KMS-11 (cell line): ENCODE results near the gene YBX2.

Experiments
- H2AFZ ChIP-seq: fragments of 200-600 bp; sonication (generic); 2 replicates; pipeline ENCODE4 v1.6.1; 2016; ENCODE audit warnings: antibody characterized with exemption, mixed run types, low read depth
- H3K27ac ChIP-seq: fragments of 200-600 bp; sonication (generic); 2 replicates; pipeline ENCODE4 v1.6.1; 2016; ENCODE audit warnings: mild to moderate bottlenecking, mixed run types
- H3K27me3 ChIP-seq: fragments of 200-600 bp; sonication (generic); 2 replicates; pipeline ENCODE4 v1.6.1; 2017; ENCODE audit warnings: mild to moderate bottlenecking, low read depth, mixed run types, moderate library complexity; ENCODE audit not compliant: insufficient read depth
- H3K36me3 ChIP-seq: fragments of 200-600 bp; sonication (generic); 2 replicates; pipeline ENCODE4 v1.6.1; 2017; ENCODE audit warnings: mild to moderate bottlenecking, mixed run types; ENCODE audit not compliant: insufficient read depth
- H3K4me1 ChIP-seq: fragments of 200-600 bp; sonication (generic); 2 replicates; pipeline ENCODE4 v1.6.1; 2016; ENCODE audit warnings: mild to moderate bottlenecking, low read depth, mixed run types; ENCODE audit not compliant: poor library complexity, severe bottlenecking
- H3K4me2 ChIP-seq: fragments of 200-600 bp; sonication (generic); 2 replicates; pipeline ENCODE4 v1.7.0; 2016; ENCODE audit warnings: mild to moderate bottlenecking, mixed run types
- H3K4me3 ChIP-seq: fragments of 200-600 bp; sonication (generic); IDR thresholded peaks from 2 replicates; pipeline ENCODE4 v1.6.1; 2017; ENCODE audit warnings: low read depth, low read length, mixed read lengths; ENCODE audit not compliant: insufficient read depth
- H3K79me2 ChIP-seq: fragments of 200-600 bp; sonication (generic); 2 replicates; pipeline ENCODE4 v1.6.1; 2016; ENCODE audit warnings: low read depth, mixed run types; ENCODE audit not compliant: insufficient read depth
- H3K9ac ChIP-seq: fragments of 200-600 bp; sonication (generic); 2 replicates; pipeline ENCODE4 v1.6.1; 2016; ENCODE audit warnings: mild to moderate bottlenecking, mixed run types
- H4K20me1 ChIP-seq: fragments of 200-600 bp; sonication (generic); 2 replicates; pipeline ENCODE4 v1.6.1; 2016; ENCODE audit warnings: mild to moderate bottlenecking, mixed run types; ENCODE audit not compliant: insufficient read depth
- CTCF ChIP-seq: fragments of 200-600 bp; sonication (generic); conservative IDR thresholded peaks from 2 replicates; pipeline ENCODE4 v1.6.1; 2017; ENCODE audit warnings: low read depth, mild to moderate bottlenecking, antibody characterized with exemption, low read length, moderate library complexity, mixed read lengths

The YBX2 gene

GRCh38 chr17:7282752-7283321 is 11.6 kb downstream of the YBX2 start:
- Histone ChIP-seq H3K36me3 (no peaks in the 10 kb centered on the region), H3K9ac (no peak overlapping the region), H4K20me1 (no peaks in the 10 kb centered on the region), H3K4me1 (no peaks in the 10 kb centered on the region), H3K79me2 (no peaks in the 10 kb centered on the region), H3K27ac (no peak overlapping the region), H3K27me3 (no peaks in the 10 kb centered on the region), H3K4me3 (no peak overlapping the region), H2AFZ (no peak overlapping the region), H3K4me2 (no peak overlapping the region)
- TF ChIP-seq CTCF, result no peak

GRCh38 chr17:7281953-7282751 is 12.3 kb downstream of the YBX2 start:
- H4K20me1 ChIP-seq, result no peaks in the 10 kb centered on the region
- no peak for TF ChIP-seq CTCF
- H2AFZ ChIP-seq, result no peak overlapping the region
- no peak overlapping the region for H3K9ac ChIP-seq
- H3K4me3 ChIP-seq, result no peak overlapping the region
- H3K27ac ChIP-seq, result no peak overlapping the region
- H3K36me3 ChIP-seq, result no peaks in the 10 kb centered on the region
- H3K27me3 ChIP-seq, result no peaks in the 10 kb centered on the region
- no peak overlapping the region for H3K4me2 ChIP-seq
- no peaks in the 10 kb centered on the region for H3K4me1 ChIP-seq
- H3K79me2 ChIP-seq, result no peaks in the 10 kb centered on the region

- Histone ChIP-seq H3K79me2 (no peaks in the 10 kb centered on the region), H3K4me3 (no peak within 1 kb of the TSS), H3K4me2 (0 out of 2 replicates have a peak within 1 kb of the TSS, but pooled peaks have one; percentile 25), H3K9ac (no peak within 1 kb of the TSS), H4K20me1 (no peaks in the 10 kb centered on the region), H3K27me3 (no peaks in the 10 kb centered on the region), H3K36me3 (no peaks in the 10 kb centered on the region), H3K4me1 (no peaks in the 10 kb centered on the region), H3K27ac (no peak within 1 kb of the TSS), H2AFZ (peak within 1 kb of the TSS; percentile 26; the same call in 1 of the 2 replicates)
- no peak for TF ChIP-seq CTCF
Measured at GRCh38 chr17:7281074-7281952, 13.1 kb downstream of the YBX2 start, which contains the start of gene SLC2A4. Gene SLC2A4 (plus strand): TSS chr17:7281718. CDS start chr17:7281935, 217 bp downstream.

- Histone ChIP-seq H3K4me2 (no peak overlapping the region), H4K20me1 (no peaks in the 10 kb centered on the region), H3K9ac (no peak overlapping the region), H3K27ac (no peak overlapping the region), H3K4me3 (no peak overlapping the region), H2AFZ (peak overlapping the region; percentile 26; the same call in 1 of the 2 replicates), H3K79me2 (no peaks in the 10 kb centered on the region), H3K36me3 (no peaks in the 10 kb centered on the region), H3K27me3 (no peaks in the 10 kb centered on the region), H3K4me1 (no peaks in the 10 kb centered on the region)
- no peak for TF ChIP-seq CTCF
Measured at GRCh38 chr17:7280519-7281073, 13.8 kb downstream of the YBX2 start.
